Measurements from ENCODE around the gene SPAG5.
"Not testable (repeated sequence)": the region's sequence is repeated elsewhere in the genome, so short reads cannot be mapped to it uniquely, and the experiment has no call there.

The SPAG5 gene

DNA sequence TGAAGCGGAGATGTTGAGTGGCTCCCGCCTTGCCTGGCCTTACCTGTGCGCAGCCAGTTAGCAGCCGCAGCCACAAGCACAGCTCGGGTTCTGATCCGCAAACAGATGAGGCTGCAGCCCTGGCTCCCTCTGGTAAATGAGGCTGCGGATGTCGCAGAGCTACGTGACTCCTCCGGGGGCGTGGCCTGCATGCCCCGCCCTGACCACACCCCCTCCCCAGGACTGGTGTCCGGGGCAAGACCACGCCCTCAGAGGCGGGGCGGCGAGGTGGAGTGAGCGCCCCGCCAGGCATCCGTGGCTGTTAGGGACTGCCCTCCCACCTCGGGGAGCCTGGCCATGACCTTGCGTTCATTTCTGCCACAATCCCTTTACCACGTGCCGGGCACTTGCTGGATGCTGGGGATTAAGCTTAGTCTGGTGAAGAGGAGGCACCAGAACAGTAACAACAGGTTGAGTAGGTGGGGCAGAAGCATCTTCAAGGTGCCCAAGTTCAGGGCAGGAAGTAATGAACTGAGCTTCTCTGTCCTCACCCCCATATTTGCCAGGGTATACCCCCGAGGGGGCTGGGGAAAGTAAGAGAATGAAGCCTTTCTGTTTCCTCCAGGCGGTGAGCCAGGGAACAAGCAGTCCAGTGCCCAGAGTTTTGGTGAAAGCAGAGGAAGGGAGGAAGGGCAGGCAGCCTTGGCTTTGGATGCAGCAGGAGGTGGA lies 21.9 kb downstream of the SPAG5 start, which contains the start of gene ALDOC:
ALDOC (minus strand) TSS at position 138 of the 708 bp plus-strand sequence. CDS start 1,363 bp downstream, outside the sequence.
- peak within 1 kb of the TSS; percentile 42 for H3K4me3 ChIP-seq (ENCODE audit: severe bottlenecking)
- peak; percentile 96 for DNase-seq (ENCODE audit: low spot score)

DNA sequence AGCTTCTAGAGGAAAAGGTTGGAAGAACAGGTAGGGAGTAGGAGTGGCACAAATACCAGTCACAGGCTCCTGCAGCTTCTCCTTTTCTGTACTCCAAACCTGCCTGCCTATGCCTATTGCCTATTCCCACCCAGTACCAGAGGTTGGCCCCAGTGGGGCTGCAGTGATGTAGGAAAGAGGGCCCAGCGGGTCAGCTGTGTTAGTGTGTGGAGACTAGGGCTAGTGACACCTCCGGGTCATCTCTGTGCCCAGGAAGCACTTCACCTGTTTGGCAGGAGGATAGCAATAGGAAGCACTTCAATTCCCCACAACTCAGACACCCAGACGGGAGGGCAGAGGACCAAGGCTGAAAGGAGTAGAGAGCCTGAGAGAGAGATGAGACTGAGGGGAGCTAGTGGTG lies 22.8 kb downstream of the SPAG5 start:
- not testable (repeated sequence) for DNase-seq (ENCODE audit: low spot score); ATAC-seq (ENCODE audit: low read depth); H3K9me3 ChIP-seq (ENCODE audit: severe bottlenecking); H3K27me3 ChIP-seq (ENCODE audit: insufficient read depth, poor library complexity, severe bottlenecking); H3K4me1 ChIP-seq (ENCODE audit: insufficient read depth, poor library complexity, severe bottlenecking)
- Histone ChIP-seq H3K4me3 (ENCODE audit: severe bottlenecking) (peak overlapping the region; percentile 42), H3K36me3 (ENCODE audit: low read depth) (peaks cover 46% of the 10 kb centered on the region), H3K27ac (ENCODE audit: poor library complexity, severe bottlenecking) (peak overlapping the region; percentile 49)

More for the DNA sequence above, 21.9 kb downstream of the SPAG5 start, which contains the start of gene ALDOC:
- Histone ChIP-seq H3K27ac (ENCODE audit: poor library complexity, severe bottlenecking) (peak within 1 kb of the TSS; percentile 49), H3K36me3 (ENCODE audit: low read depth) (peaks cover 46% of the 10 kb centered on the region), H3K4me1 (ENCODE audit: insufficient read depth, poor library complexity, severe bottlenecking) (peaks cover 4% of the 10 kb centered on the region), H3K27me3 (ENCODE audit: insufficient read depth, poor library complexity, severe bottlenecking) (no peaks in the 10 kb centered on the region), H3K9me3 (ENCODE audit: severe bottlenecking) (no peaks in the 10 kb centered on the region)
- peak; percentile 86 for ATAC-seq (ENCODE audit: low read depth)
- TF ChIP-seq, protein P1, sequence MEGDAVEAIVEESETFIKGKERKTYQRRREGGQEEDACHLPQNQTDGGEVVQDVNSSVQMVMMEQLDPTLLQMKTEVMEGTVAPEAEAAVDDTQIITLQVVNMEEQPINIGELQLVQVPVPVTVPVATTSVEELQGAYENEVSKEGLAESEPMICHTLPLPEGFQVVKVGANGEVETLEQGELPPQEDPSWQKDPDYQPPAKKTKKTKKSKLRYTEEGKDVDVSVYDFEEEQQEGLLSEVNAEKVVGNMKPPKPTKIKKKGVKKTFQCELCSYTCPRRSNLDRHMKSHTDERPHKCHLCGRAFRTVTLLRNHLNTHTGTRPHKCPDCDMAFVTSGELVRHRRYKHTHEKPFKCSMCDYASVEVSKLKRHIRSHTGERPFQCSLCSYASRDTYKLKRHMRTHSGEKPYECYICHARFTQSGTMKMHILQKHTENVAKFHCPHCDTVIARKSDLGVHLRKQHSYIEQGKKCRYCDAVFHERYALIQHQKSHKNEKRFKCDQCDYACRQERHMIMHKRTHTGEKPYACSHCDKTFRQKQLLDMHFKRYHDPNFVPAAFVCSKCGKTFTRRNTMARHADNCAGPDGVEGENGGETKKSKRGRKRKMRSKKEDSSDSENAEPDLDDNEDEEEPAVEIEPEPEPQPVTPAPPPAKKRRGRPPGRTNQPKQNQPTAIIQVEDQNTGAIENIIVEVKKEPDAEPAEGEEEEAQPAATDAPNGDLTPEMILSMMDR (IDR thresholded peaks at IDR 0.05; ENCODE audit: poor library complexity, severe bottlenecking), result no peak

DNA sequence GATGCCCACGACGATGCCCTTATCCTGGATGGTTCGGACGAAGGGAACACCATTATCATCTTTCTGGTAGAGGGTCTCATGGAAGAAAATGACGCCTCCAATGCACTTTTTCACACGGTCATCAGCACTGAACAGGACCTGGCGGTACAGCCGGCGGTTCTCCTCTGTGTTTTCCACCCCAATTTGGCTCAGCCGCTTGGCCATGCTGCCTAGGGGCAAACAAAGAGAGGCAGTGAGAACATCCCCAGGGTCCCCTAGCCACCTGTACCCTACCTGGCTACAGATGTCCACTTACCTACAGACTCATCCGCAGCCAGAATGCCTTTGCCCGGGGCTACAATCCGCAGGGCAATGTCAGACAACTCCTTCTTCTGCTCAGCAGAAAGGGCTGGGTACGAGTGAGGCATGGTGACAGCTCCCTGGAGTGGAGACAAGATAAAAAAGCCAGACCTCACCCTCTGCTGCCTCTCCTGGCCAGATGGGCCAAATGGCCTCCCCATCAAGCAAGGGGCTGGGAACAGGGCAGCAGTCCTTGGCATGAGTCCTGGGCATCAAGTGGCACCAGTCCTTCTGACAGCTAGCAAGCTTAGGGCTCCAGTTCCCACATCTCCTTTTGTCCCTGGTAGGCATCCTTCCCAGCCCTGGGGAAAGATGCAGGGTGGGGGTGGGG lies 23.6 kb downstream of the SPAG5 start:
- H3K27me3 ChIP-seq (ENCODE audit: insufficient read depth, poor library complexity, severe bottlenecking), result no peaks in the 10 kb centered on the region
- peaks cover 41% of the 10 kb centered on the region for H3K36me3 ChIP-seq (ENCODE audit: low read depth)
- no peak overlapping the region for H3K27ac ChIP-seq (ENCODE audit: poor library complexity, severe bottlenecking)
- peaks cover 5% of the 10 kb centered on the region for H3K4me1 ChIP-seq (ENCODE audit: insufficient read depth, poor library complexity, severe bottlenecking)
- ATAC-seq (ENCODE audit: low read depth), result no peak
- no peak overlapping the region for H3K4me3 ChIP-seq (ENCODE audit: severe bottlenecking)
- no peaks in the 10 kb centered on the region for H3K9me3 ChIP-seq (ENCODE audit: severe bottlenecking)
- DNase-seq (ENCODE audit: low spot score), result no peak
- TF ChIP-seq, protein P1 (IDR thresholded peaks at IDR 0.05; ENCODE audit: poor library complexity, severe bottlenecking), result no peak

DNA sequence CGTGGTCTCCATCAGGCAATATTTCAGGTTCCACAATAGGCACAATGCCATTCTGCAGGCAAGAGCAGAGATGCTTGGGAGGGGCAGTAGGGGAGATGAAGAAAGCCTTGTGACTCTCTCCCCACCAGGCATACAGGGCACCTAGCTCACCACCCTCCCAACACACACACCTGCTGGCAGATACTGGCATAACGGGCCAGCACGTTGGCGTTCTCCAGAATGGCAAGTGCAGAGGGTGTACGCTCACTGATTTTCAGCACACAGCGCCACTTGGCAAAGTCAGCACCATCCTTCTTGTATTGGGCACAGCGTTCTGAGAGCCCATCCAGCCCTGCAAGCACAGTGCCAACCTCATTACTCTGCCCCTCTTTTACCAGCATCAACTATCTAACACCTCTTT lies 24.3 kb downstream of the SPAG5 start:
- peaks cover 44% of the 10 kb centered on the region for H3K36me3 ChIP-seq (ENCODE audit: low read depth)
- H3K9me3 ChIP-seq (ENCODE audit: severe bottlenecking), result no peaks in the 10 kb centered on the region
- H3K27me3 ChIP-seq (ENCODE audit: insufficient read depth, poor library complexity, severe bottlenecking), result no peaks in the 10 kb centered on the region
- H3K4me3 ChIP-seq (ENCODE audit: severe bottlenecking), result no peak overlapping the region
- ATAC-seq (ENCODE audit: low read depth) (no peak), DNase-seq (ENCODE audit: low spot score) (no peak)
- no peak overlapping the region for H3K27ac ChIP-seq (ENCODE audit: poor library complexity, severe bottlenecking)
- TF ChIP-seq, protein P1 (IDR thresholded peaks at IDR 0.05; ENCODE audit: poor library complexity, severe bottlenecking), result no peak
- H3K4me1 ChIP-seq (ENCODE audit: insufficient read depth, poor library complexity, severe bottlenecking), result peaks cover 11% of the 10 kb centered on the region

DNA sequence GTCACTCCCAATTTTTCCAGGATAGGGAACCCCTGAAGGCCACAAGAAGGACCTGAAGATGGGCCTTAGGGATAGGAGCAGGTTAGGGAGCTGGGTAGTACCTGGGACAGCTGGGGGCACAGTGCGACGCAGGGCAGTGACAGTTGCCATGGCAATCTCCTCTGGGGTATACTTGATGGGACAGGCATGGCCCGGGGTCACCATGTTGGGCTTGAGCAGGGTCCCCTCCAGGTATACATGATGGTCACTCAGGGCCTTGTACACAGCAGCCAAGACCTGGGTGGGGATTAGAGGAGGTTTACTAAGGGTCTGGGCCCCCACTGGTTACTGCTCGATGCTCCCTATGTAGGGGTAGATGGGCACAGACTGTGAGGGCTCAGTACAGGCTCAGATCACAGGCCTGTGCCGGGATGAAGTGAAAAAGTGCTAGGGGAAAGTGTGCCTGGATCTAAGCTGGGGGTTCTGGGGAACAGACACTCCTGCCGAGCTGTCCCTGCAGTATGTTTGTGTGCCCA lies 24.8 kb downstream of the SPAG5 start:
- Histone ChIP-seq H3K4me3 (ENCODE audit: severe bottlenecking) (no peak overlapping the region), H3K4me1 (ENCODE audit: insufficient read depth, poor library complexity, severe bottlenecking) (peaks cover 11% of the 10 kb centered on the region), H3K27me3 (ENCODE audit: insufficient read depth, poor library complexity, severe bottlenecking) (no peaks in the 10 kb centered on the region), H3K36me3 (ENCODE audit: low read depth) (peaks cover 40% of the 10 kb centered on the region), H3K27ac (ENCODE audit: poor library complexity, severe bottlenecking) (no peak overlapping the region), H3K9me3 (ENCODE audit: severe bottlenecking) (no peaks in the 10 kb centered on the region)
- no peak for DNase-seq (ENCODE audit: low spot score)
- ATAC-seq (ENCODE audit: low read depth), result no peak
- TF ChIP-seq, protein P1 (IDR thresholded peaks at IDR 0.05; ENCODE audit: poor library complexity, severe bottlenecking), result no peak

Data from RWPE2 (cell line).